ENCODE data around the gene PTPRF. TPM values are rescaled to one million over a fixed set of nuclear protein-coding genes. Genes with fewer than 3 reads are reported as not detected.

PTPRF gene
- total RNA-seq, 4 donors from 2014 or later: 53.2 to 80.6 (median 71.7) TPM

GRCh38 chr1:43588592-43588991, 57.9 kb downstream of the PTPRF start:
- DNase-seq: no peak
- H3K4me3 ChIP-seq (replicated peaks in 1 of 3): no peak overlapping the region
- H3K27ac ChIP-seq: no peak overlapping the region
- intact Hi-C loops (cut with DNase I): no loop called here
- no peak for TF ChIP-seq CTCF (IDR thresholded peaks at IDR 0.05)
- TF ChIP-seq POLR2A (IDR thresholded peaks at IDR 0.05): no peak
- H3K36me3 ChIP-seq: peaks cover 6 to 16% of the 10 kb centered on the region in 2 donors
- no peaks in the 10 kb centered on the region for H3K9me3 ChIP-seq
- peaks cover 0 to 12% of the 10 kb centered on the region in 2 donors for H3K4me1 ChIP-seq
- no peaks in the 10 kb centered on the region for H3K27me3 ChIP-seq
- WGBS, 2 donors: 88 to 94% methylated on average over 5 to 8 of the region's 18 CpGs

GRCh38 chr1:43590388-43590925, 59.8 kb downstream of the PTPRF start:
- peaks cover 6 to 16% of the 10 kb centered on the region in 2 donors for H3K36me3 ChIP-seq
- TF ChIP-seq POLR2A (IDR thresholded peaks at IDR 0.05) (no peak), CTCF (IDR thresholded peaks at IDR 0.05) (no peak)
- intact Hi-C loops (cut with DNase I): no loop called here
- H3K4me1 ChIP-seq: peaks cover 0 to 12% of the 10 kb centered on the region in 2 donors
- no peaks in the 10 kb centered on the region for H3K27me3 ChIP-seq
- no peak for DNase-seq
- no peak overlapping the region for H3K4me3 ChIP-seq (replicated peaks in 1 of 3)
- WGBS, 2 donors: 29 to 31% methylated on average over 1 of the region's 1 CpG
- no peaks in the 10 kb centered on the region for H3K9me3 ChIP-seq
- no peak overlapping the region for H3K27ac ChIP-seq

- H3K9me3 ChIP-seq: no peaks in the 10 kb centered on the region
- intact Hi-C loops (cut with DNase I): no loop called here
- no peak for TF ChIP-seq POLR2A (IDR thresholded peaks at IDR 0.05)
- no peak for TF ChIP-seq CTCF (IDR thresholded peaks at IDR 0.05)
- 98 to 100% methylated on average over 6 to 39 of the region's 39 CpGs for whole genome bisulfite sequencing, 2 donors
- no peaks in the 10 kb centered on the region for H3K27me3 ChIP-seq
- DNase-seq: no peak
- peaks cover 0 to 10% of the 10 kb centered on the region in 2 donors for H3K4me1 ChIP-seq
- no peak overlapping the region for H3K27ac ChIP-seq
- peaks cover 6 to 16% of the 10 kb centered on the region in 2 donors for H3K36me3 ChIP-seq
- H3K4me3 ChIP-seq (replicated peaks in 1 of 3): no peak overlapping the region
Measured at GRCh38 chr1:43591181-43591580, 60.5 kb downstream of the PTPRF start.

GRCh38 chr1:43592051-43592665, 61.5 kb downstream of the PTPRF start:
- no peak overlapping the region for H3K4me3 ChIP-seq (replicated peaks in 1 of 3)
- H3K9me3 ChIP-seq: no peaks in the 10 kb centered on the region
- no peak for DNase-seq
- no peaks in the 10 kb centered on the region for H3K27me3 ChIP-seq
- peaks cover 6 to 16% of the 10 kb centered on the region in 2 donors for H3K36me3 ChIP-seq
- H3K27ac ChIP-seq: no peak overlapping the region
- intact Hi-C loops (cut with DNase I): no loop called here
- WGBS, 2 donors: 89 to 90% methylated on average over 8 to 10 of the region's 11 CpGs
- TF ChIP-seq POLR2A (IDR thresholded peaks at IDR 0.05): no peak
- TF ChIP-seq CTCF (IDR thresholded peaks at IDR 0.05): no peak
- peaks cover 0 to under 1% of the 10 kb centered on the region in 2 donors for H3K4me1 ChIP-seq

- no peaks in the 10 kb centered on the region for H3K27me3 ChIP-seq
- no peak overlapping the region for H3K4me3 ChIP-seq (replicated peaks in 1 of 3)
- TF ChIP-seq CTCF (IDR thresholded peaks at IDR 0.05): no peak
- no peak for TF ChIP-seq POLR2A (IDR thresholded peaks at IDR 0.05)
- H3K4me1 ChIP-seq: no peaks in the 10 kb centered on the region
- intact Hi-C loops (cut with DNase I): no loop called here
- 90 to 95% methylated on average over 14 to 16 of the region's 16 CpGs for WGBS, 2 donors
- no peak overlapping the region for H3K27ac ChIP-seq
- no peaks in the 10 kb centered on the region for H3K9me3 ChIP-seq
- H3K36me3 ChIP-seq: peaks cover 6 to 16% of the 10 kb centered on the region in 2 donors
- DNase-seq: no peak
Measured at GRCh38 chr1:43592974-43593683, 62.4 kb downstream of the PTPRF start.
